Lower leg skin (tissue), 3 donors: Measurements from ENCODE around the gene ZBTB12.

Experiments
- CTCF ChIP-seq, 3 donors: fragments of 450-650 bp; IDR thresholded peaks; one replicate each; pipeline ENCODE4 v1.5.1; 2016; ENCODE audit warnings: antibody characterized with exemption in 3 of 3, mild to moderate bottlenecking in 3 of 3, moderate library complexity in 2 of 3
- POLR2A ChIP-seq, 2 donors: fragments of 450-650 bp; IDR thresholded peaks; one replicate each; pipeline ENCODE4 v1.6.1; 2016 to 2017; ENCODE audit warnings: antibody characterized with exemption in 2 of 2, mild to moderate bottlenecking in 1 of 2, moderate library complexity in 1 of 2

GRCh38 chr6:31948753-31949413 lies 47.0 kb upstream of the ZBTB12 start:
- TF ChIP-seq POLR2A (IDR thresholded peaks at IDR 0.05) (no peak), CTCF (IDR thresholded peaks at IDR 0.05) (no peak)
